Stimulated activated naive B cell treated with anti-CD40 and anti-IgM and Interleukin-4, amounts not matched to agents 10 μg/mL and 1 μg/mL and 100 μg/mL, for 72 hours (primary cell): Measurements from ENCODE around the gene RBM47.
"Not testable (repeated sequence)": the region's sequence is repeated elsewhere in the genome, so short reads cannot be mapped to it uniquely, and the experiment has no call there.

Experiments used
- ATAC-seq, 2 donors: fragments of 150-1000 bp; cut with Tn5 transposase; replicated peaks; 2 replicates each; pipeline ENCODE4 v1.10.0; 2021; ENCODE audit warnings: moderate library complexity in 1 of 2
- DNase-seq: peaks from one replicate; pipeline ENCODE4 v3.0.0; 2021
- H3K27ac Mint-ChIP-seq: one replicate; pipeline ENCODE4 v1.8.0; 2022; ENCODE audit warnings: mild to moderate bottlenecking, mixed read lengths
- H3K27me3 Mint-ChIP-seq, 2 donors: one replicate each; pipeline ENCODE4 v1.8.0; 2022; ENCODE audit warnings: mixed read lengths in 2 of 2
- H3K36me3 Mint-ChIP-seq, 2 donors: one replicate each; pipeline ENCODE4 v1.8.0; 2022; ENCODE audit warnings: mixed read lengths in 2 of 2, mild to moderate bottlenecking in 1 of 2
- H3K4me1 Mint-ChIP-seq, 2 donors: one replicate each; pipeline ENCODE4 v1.8.0; 2022; ENCODE audit warnings: mixed read lengths in 2 of 2, mild to moderate bottlenecking in 1 of 2
- H3K4me3 Mint-ChIP-seq, 2 donors: one replicate each; pipeline ENCODE4 v1.8.0; 2022; ENCODE audit warnings: mild to moderate bottlenecking in 2 of 2, mixed read lengths in 2 of 2, moderate library complexity in 1 of 2
- H3K9me3 Mint-ChIP-seq, 2 donors: one replicate each; pipeline ENCODE4 v1.8.0; 2022; ENCODE audit warnings: mixed read lengths in 2 of 2, mild to moderate bottlenecking in 1 of 2

Gene RBM47

GRCh38 chr4:40530961-40531635, 98.6 kb downstream of the RBM47 start:
- ATAC-seq, result no peak
- H3K4me3 Mint-ChIP-seq, result no peak overlapping the region
- H3K4me1 Mint-ChIP-seq, result peaks cover 9 to 14% of the 10 kb centered on the region in 2 donors
- peaks cover 0 to 1% of the 10 kb centered on the region in 2 donors for H3K36me3 Mint-ChIP-seq
- peaks cover 0 to 1% of the 10 kb centered on the region in 2 donors for H3K9me3 Mint-ChIP-seq
- H3K27ac Mint-ChIP-seq, result no peak overlapping the region
- H3K27me3 Mint-ChIP-seq, result no peaks in the 10 kb centered on the region
- no peak for DNase-seq

GRCh38 chr4:40526741-40527140, 102.9 kb downstream of the RBM47 start:
- no peaks in the 10 kb centered on the region for H3K27me3 Mint-ChIP-seq
- H3K27ac Mint-ChIP-seq, result no peak overlapping the region
- H3K9me3 Mint-ChIP-seq, result peaks cover 0 to 1% of the 10 kb centered on the region in 2 donors
- H3K4me1 Mint-ChIP-seq, result peaks cover 9 to 23% of the 10 kb centered on the region in 2 donors
- H3K4me3 Mint-ChIP-seq, result no peak overlapping the region
- DNase-seq (no peak), ATAC-seq (no peak)
- peaks cover 0 to 1% of the 10 kb centered on the region in 2 donors for H3K36me3 Mint-ChIP-seq

GRCh38 chr4:40525752-40526598, 103.7 kb downstream of the RBM47 start:
- H3K27ac Mint-ChIP-seq, result no peak overlapping the region

GRCh38 chr4:40524366-40525041, 105.2 kb downstream of the RBM47 start:
- ATAC-seq, result no peak
- Mint-ChIP-seq H3K4me1 (peaks cover 10 to 22% of the 10 kb centered on the region in 2 donors), H3K4me3 (no peak overlapping the region), H3K9me3 (no peaks in the 10 kb centered on the region), H3K27ac (no peak overlapping the region), H3K36me3 (no peaks in the 10 kb centered on the region), H3K27me3 (no peaks in the 10 kb centered on the region)
- DNase-seq, result no peak

More at GRCh38 chr4:40525752-40526598, 103.7 kb downstream of the RBM47 start:
- no peak for ATAC-seq
- Mint-ChIP-seq H3K9me3 (no peaks in the 10 kb centered on the region), H3K4me1 (peaks cover 9 to 22% of the 10 kb centered on the region in 2 donors), H3K4me3 (no peak overlapping the region), H3K27me3 (no peaks in the 10 kb centered on the region), H3K36me3 (no peaks in the 10 kb centered on the region)
- DNase-seq, result no peak

- DNase-seq (no peak), ATAC-seq (no peak)
- H3K4me1 Mint-ChIP-seq, result peaks cover 10 to 22% of the 10 kb centered on the region in 2 donors
- no peaks in the 10 kb centered on the region for H3K27me3 Mint-ChIP-seq
- no peaks in the 10 kb centered on the region for H3K9me3 Mint-ChIP-seq
- no peak overlapping the region for H3K4me3 Mint-ChIP-seq
- no peaks in the 10 kb centered on the region for H3K36me3 Mint-ChIP-seq
- no peak overlapping the region for H3K27ac Mint-ChIP-seq
Measured at GRCh38 chr4:40523581-40523980, 106.1 kb downstream of the RBM47 start.

- no peaks in the 10 kb centered on the region for H3K27me3 Mint-ChIP-seq
- H3K9me3 Mint-ChIP-seq, result no peaks in the 10 kb centered on the region
- peaks cover 14 to 31% of the 10 kb centered on the region in 2 donors for H3K4me1 Mint-ChIP-seq
- H3K36me3 Mint-ChIP-seq, result no peaks in the 10 kb centered on the region
- H3K4me3 Mint-ChIP-seq, result no peak overlapping the region
- DNase-seq (no peak), ATAC-seq (peak; percentile 72 to 75)
- H3K27ac Mint-ChIP-seq, result no peak overlapping the region
Measured at GRCh38 chr4:40521957-40522356, 107.7 kb downstream of the RBM47 start.

GRCh38 chr4:40520533-40520932, 109.1 kb downstream of the RBM47 start:
- peaks cover 23 to 39% of the 10 kb centered on the region in 2 donors for H3K4me1 Mint-ChIP-seq
- H3K9me3 Mint-ChIP-seq, result peaks cover 0 to 1% of the 10 kb centered on the region in 2 donors
- H3K4me3 Mint-ChIP-seq, result no peak overlapping the region
- ATAC-seq (no peak), DNase-seq (no peak)
- no peaks in the 10 kb centered on the region for H3K36me3 Mint-ChIP-seq
- H3K27me3 Mint-ChIP-seq, result no peaks in the 10 kb centered on the region
- no peak overlapping the region for H3K27ac Mint-ChIP-seq

- ATAC-seq, DNase-seq, H3K9me3 Mint-ChIP-seq, H3K36me3 Mint-ChIP-seq, H3K27me3 Mint-ChIP-seq: not testable (repeated sequence)
- H3K27ac Mint-ChIP-seq, result peak overlapping the region; percentile 26
- H3K4me3 Mint-ChIP-seq, result peak overlapping the region; percentile 0 to 10
- peaks cover 31 to 46% of the 10 kb centered on the region in 2 donors for H3K4me1 Mint-ChIP-seq
Measured at GRCh38 chr4:40517081-40517480, 112.6 kb downstream of the RBM47 start.

- ATAC-seq, result peak; percentile 58 to 68
Measured at GRCh38 chr4:40516651-40517050, 113.0 kb downstream of the RBM47 start.

GRCh38 chr4:40515398-40516293, 114.0 kb downstream of the RBM47 start:
- ATAC-seq, result peak; percentile 85

More at GRCh38 chr4:40516651-40517050, 113.0 kb downstream of the RBM47 start:
- Mint-ChIP-seq H3K27me3 (no peaks in the 10 kb centered on the region), H3K4me1 (peaks cover 31 to 42% of the 10 kb centered on the region in 2 donors), H3K4me3 (peak overlapping the region in 1 of 2 donors; percentile 35), H3K9me3 (peaks cover 0 to 1% of the 10 kb centered on the region in 2 donors), H3K36me3 (no peaks in the 10 kb centered on the region), H3K27ac (peak overlapping the region; percentile 6)
- DNase-seq, result peak; percentile 31

GRCh38 chr4:40515037-40515397, 114.6 kb downstream of the RBM47 start:
- H3K4me1 Mint-ChIP-seq, result peaks cover 28 to 38% of the 10 kb centered on the region in 2 donors
- no peak for DNase-seq
- peaks cover 0 to 4% of the 10 kb centered on the region in 2 donors for H3K36me3 Mint-ChIP-seq
- no peaks in the 10 kb centered on the region for H3K27me3 Mint-ChIP-seq
- H3K9me3 Mint-ChIP-seq, result peaks cover 0 to 1% of the 10 kb centered on the region in 2 donors
- ATAC-seq, result no peak
- H3K4me3 Mint-ChIP-seq, result peak overlapping the region; percentile 1 to 14
- H3K27ac Mint-ChIP-seq, result no peak overlapping the region

More at GRCh38 chr4:40515398-40516293, 114.0 kb downstream of the RBM47 start:
- peaks cover 0 to 1% of the 10 kb centered on the region in 2 donors for H3K9me3 Mint-ChIP-seq
- peaks cover 29 to 38% of the 10 kb centered on the region in 2 donors for H3K4me1 Mint-ChIP-seq
- H3K36me3 Mint-ChIP-seq, result peaks cover 0 to under 1% of the 10 kb centered on the region in 2 donors
- peak overlapping the region in 1 of 2 donors; percentile 15 for H3K4me3 Mint-ChIP-seq
- DNase-seq, result peak; percentile 82
- H3K27ac Mint-ChIP-seq, result no peak overlapping the region
- H3K27me3 Mint-ChIP-seq, result no peaks in the 10 kb centered on the region

GRCh38 chr4:40514497-40514951, 115.1 kb downstream of the RBM47 start:
- Mint-ChIP-seq H3K9me3 (peaks cover 0 to 1% of the 10 kb centered on the region in 2 donors), H3K27me3 (no peaks in the 10 kb centered on the region), H3K36me3 (peaks cover 0 to 4% of the 10 kb centered on the region in 2 donors), H3K27ac (no peak overlapping the region), H3K4me3 (peak overlapping the region in 1 of 2 donors; percentile 54), H3K4me1 (peaks cover 28 to 38% of the 10 kb centered on the region in 2 donors)
- no peak for DNase-seq
- no peak for ATAC-seq

- H3K27ac Mint-ChIP-seq, result no peak overlapping the region
- H3K36me3 Mint-ChIP-seq, result peaks cover 0 to 9% of the 10 kb centered on the region in 2 donors
- no peak overlapping the region for H3K4me3 Mint-ChIP-seq
- ATAC-seq, result no peak
- H3K9me3 Mint-ChIP-seq, result peaks cover 0 to 1% of the 10 kb centered on the region in 2 donors
- peaks cover 18 to 21% of the 10 kb centered on the region in 2 donors for H3K4me1 Mint-ChIP-seq
- DNase-seq, result no peak
- no peaks in the 10 kb centered on the region for H3K27me3 Mint-ChIP-seq
Measured at GRCh38 chr4:40511036-40511614, 118.5 kb downstream of the RBM47 start.
